ENCODE results near the gene OLFM1.

OLFM1 gene

DNA sequence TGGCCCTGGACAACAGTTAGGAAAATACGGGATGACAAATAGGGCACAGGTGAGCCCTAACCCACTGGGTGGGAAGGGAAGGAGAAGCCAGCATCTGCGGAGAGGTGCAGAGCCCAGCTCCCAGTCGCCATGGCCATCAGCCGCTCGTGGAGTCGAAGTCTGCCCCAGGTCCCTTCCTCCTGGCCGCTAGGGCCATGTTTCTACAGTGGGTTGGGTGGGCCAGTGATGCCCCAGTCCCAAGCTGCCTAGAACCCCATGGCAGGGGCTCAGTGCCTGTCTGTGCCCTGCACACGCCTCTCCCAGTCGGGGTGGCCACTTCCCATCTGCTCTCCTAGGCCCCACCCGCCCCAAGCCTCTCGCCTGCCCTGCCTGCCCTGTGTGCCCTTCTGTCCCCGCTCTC is 34.8 kb downstream of the OLFM1 start:
- TF ChIP-seq CTCF (IDR thresholded peaks at IDR 0.05; ENCODE audit: low read depth, low read length, missing control alignments): no peak
- DNase-seq (ENCODE audit: extremely low read depth, low read depth): no peak
- no peak overlapping the region for H3K4me3 ChIP-seq (replicated peaks; ENCODE audit: low read depth, low read length)

DNA sequence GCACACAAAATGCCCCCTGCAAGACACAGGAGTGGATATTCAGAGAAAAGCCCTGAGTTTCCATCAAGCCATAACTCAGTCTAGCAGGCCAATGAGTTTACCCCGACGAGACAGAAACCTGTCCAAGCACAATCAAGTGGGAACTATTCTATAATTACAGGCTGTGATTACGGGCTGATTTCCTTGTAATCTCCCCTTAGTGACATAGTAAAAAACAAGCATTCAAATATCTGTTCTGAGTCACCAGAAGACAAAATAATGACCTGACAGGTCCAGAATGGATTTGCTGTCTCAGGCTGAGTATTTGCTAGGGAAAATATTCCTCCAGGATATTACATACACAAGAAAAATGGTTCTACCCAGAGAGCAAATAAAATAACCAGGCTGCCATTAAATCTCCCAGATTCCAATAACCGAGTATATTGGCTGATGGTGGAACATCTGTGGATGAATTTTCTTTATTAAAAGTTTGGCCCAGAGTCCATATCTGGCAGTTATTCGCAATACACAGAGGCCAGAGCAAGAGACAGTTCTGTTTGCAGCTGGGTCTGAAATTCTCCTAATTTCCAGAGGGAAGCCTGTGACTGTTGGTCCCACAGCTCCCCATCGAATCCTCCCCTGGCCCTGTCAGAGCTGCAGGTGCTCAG is 35.8 kb downstream of the OLFM1 start:
- TF ChIP-seq CTCF (IDR thresholded peaks at IDR 0.05; ENCODE audit: low read depth, low read length, missing control alignments): no peak
- no peak for DNase-seq (ENCODE audit: extremely low read depth, low read depth)
- no peak overlapping the region for H3K4me3 ChIP-seq (replicated peaks; ENCODE audit: low read depth, low read length)

- no peak overlapping the region for H3K4me3 ChIP-seq (replicated peaks; ENCODE audit: low read depth, low read length)
- DNase-seq (ENCODE audit: extremely low read depth, low read depth): no peak
- no peak for TF ChIP-seq CTCF (IDR thresholded peaks at IDR 0.05; ENCODE audit: low read depth, low read length, missing control alignments)
Observed at GRCh38 chr9:135123773-135124134, 36.3 kb downstream of the OLFM1 start.

GRCh38 chr9:135126451-135127187 is 39.2 kb downstream of the OLFM1 start:
- no peak for DNase-seq (ENCODE audit: extremely low read depth, low read depth)
- no peak for TF ChIP-seq CTCF (IDR thresholded peaks at IDR 0.05; ENCODE audit: low read depth, low read length, missing control alignments)
- no peak overlapping the region for H3K4me3 ChIP-seq (replicated peaks; ENCODE audit: low read depth, low read length)

DNA sequence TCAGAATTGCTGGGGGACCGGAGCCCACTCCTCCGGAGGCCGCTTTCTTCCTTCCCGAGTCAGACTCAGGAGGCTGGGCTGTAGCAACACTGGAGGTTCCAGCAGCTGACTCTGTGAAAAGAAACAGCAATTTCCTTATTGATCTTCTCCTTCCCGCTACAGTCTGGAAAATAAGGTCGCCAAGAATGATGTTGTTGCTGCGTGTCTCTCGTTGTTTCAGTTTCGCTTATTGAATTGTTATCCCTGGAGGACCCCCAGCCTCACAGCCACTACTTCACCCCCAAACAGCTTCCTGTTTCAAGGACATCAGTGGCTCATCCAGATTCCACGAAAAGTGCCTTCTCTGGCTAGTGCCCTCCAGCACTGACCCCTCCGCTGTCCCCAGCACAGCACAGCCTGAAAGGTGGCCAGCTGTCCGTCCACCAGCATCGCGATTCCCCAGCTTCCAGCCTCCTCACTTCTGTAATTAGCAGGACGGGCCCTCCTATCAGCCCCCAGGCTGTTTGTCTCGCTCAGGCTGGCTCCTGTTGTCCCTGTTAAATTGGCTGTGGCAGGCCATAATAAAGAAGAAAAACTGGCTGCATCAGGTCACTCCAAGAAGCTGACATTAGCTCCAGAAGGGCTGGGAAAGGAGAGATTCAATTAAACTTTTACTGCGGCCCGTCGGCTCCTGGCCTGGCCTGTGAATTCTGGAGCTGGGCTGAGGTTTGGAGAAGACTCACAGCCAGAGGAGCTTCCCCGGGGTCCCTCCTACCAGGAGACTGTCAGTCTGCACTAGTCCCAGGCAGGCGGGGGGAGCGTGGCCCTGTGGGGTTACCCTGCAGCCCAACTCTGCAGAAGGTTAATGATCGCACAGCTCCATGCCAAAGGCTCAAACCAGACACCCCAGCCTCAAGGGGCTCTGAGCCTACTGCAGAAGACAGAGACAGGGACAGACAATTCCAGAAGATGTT is 40.5 kb downstream of the OLFM1 start:
- H3K4me3 ChIP-seq (replicated peaks; ENCODE audit: low read depth, low read length): no peak overlapping the region
- TF ChIP-seq CTCF (IDR thresholded peaks at IDR 0.05; ENCODE audit: low read depth, low read length, missing control alignments): no peak
- no peak for DNase-seq (ENCODE audit: extremely low read depth, low read depth)

DNA sequence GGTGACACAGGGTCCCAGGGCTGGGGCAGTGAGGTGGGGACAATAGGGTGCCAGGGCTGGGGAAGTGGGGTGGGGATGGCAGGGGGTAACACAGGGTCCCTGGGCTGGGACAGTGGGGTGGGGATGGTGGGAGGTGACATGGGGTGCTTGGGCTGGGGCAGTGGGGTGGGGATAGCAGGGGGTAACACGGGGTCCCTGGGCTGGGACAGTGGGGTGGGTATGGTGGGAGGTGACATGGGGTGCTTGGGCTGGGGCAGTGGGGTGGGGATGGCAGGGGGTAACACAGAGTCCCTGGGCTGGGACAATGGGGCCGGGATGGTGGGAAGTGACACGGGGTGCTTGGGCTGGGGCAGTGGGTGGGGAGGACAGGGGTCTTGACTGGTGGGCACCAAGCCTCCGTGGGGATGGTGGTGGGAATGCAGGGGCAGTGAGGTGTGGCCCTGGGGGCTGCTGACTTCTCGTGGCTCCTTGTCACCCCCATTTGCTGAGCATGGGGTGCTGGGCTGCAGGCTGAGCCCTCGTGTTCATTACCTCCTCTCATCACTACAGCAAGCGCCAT is 41.7 kb downstream of the OLFM1 start:
- no peak for TF ChIP-seq CTCF (IDR thresholded peaks at IDR 0.05; ENCODE audit: low read depth, low read length, missing control alignments)
- H3K4me3 ChIP-seq (replicated peaks; ENCODE audit: low read depth, low read length): no peak overlapping the region
- DNase-seq (ENCODE audit: extremely low read depth, low read depth): no peak
